Panc1 (cell line): ENCODE results near the gene AGBL1. TPM values are rescaled to one million over a fixed set of nuclear protein-coding genes. Genes with fewer than 3 reads are reported as not detected.

Experiments
- ATAC-seq: fragments of 200-7000 bp; cut with Tn5 transposase; 2 replicates; pipeline ENCODE4 v1.9.1; 2020; ENCODE audit warnings: mild to moderate bottlenecking, moderate library complexity
- BruUV-seq: library from RNA; stranded (reverse); fragments of 400-500 nt; replicated peaks from 2 replicates; lab custom pipeline; 2021; lab: Mats Ljungman, UMichigan
- CTCF ChIA-PET: fragments of 300-600 bp; sonication (Branson Sonifier 250); formaldehyde crosslinking; loops from one replicate; lab custom pipeline; 2022; ENCODE audit warnings: antibody characterized with exemption; lab: Charles Lee
- POLR2A ChIA-PET: fragments of 300-600 bp; sonication (Branson Sonifier 250); formaldehyde crosslinking; loops from one replicate; lab custom pipeline; 2022; ENCODE audit warnings: antibody characterized with exemption; lab: Charles Lee
- DNase-seq: peaks from one replicate; pipeline ENCODE4 v3.0.0-alpha.2; 2010; ENCODE audit warnings: low read depth, low spot score
- H3K27ac ChIP-seq: 2 replicates; pipeline ENCODE4 v1.5.1; 2011; ENCODE audit warnings: mild to moderate bottlenecking, low read length, inconsistent platforms
- H3K27me3 ChIP-seq: fragments of 200-500 bp; sonication (Bioruptor generic); 2 replicates; pipeline ENCODE4 v1.6.0; 2014; ENCODE audit warnings: low read length, inconsistent platforms; ENCODE audit not compliant: control insufficient read depth, insufficient read depth
- H3K36me3 ChIP-seq: fragments of 200-500 bp; sonication (Bioruptor generic); 2 replicates; pipeline ENCODE4 v1.5.1; 2014; ENCODE audit warnings: inconsistent platforms, mild to moderate bottlenecking, low read length, moderate library complexity; ENCODE audit not compliant: control insufficient read depth, insufficient read depth
- H3K4me1 ChIP-seq: 2 replicates; pipeline ENCODE4 v1.5.1; 2011; ENCODE audit warnings: inconsistent platforms, mild to moderate bottlenecking, low read length, moderate library complexity; ENCODE audit not compliant: control insufficient read depth, insufficient read depth
- H3K4me3 ChIP-seq, 2 experiments: 2 replicates each; pipeline ENCODE4 v1.5.1; 2011 to 2012; ENCODE audit warnings: low read depth in 2 of 2, low read length in 2 of 2, mild to moderate bottlenecking in 2 of 2, inconsistent platforms in 1 of 2, moderate library complexity in 1 of 2
- H3K9me3 ChIP-seq: fragments of 200-500 bp; sonication (Bioruptor generic); 2 replicates; pipeline ENCODE4 v1.5.1; 2014; ENCODE audit warnings: low read depth, mild to moderate bottlenecking, inconsistent platforms, low read length, moderate library complexity; ENCODE audit not compliant: control insufficient read depth, insufficient read depth
- POLR2AphosphoS5 ChIP-seq: IDR thresholded peaks from 2 replicates; pipeline ENCODE4 v1.6.1; 2012; ENCODE audit warnings: mild to moderate bottlenecking, low read depth, low read length, moderate library complexity
- SIN3A ChIP-seq: IDR thresholded peaks from 2 replicates; pipeline ENCODE4 v1.6.1; 2012; ENCODE audit warnings: low read depth, mild to moderate bottlenecking, low read length, moderate library complexity, borderline replicate concordance; ENCODE audit not compliant: insufficient read depth
- TCF7L2 ChIP-seq: IDR thresholded peaks from 2 replicates; pipeline ENCODE4 v1.6.1; 2011; ENCODE audit warnings: mild to moderate bottlenecking, low read depth, low read length, inconsistent platforms
- in situ Hi-C: cut with HindIII; loops from 2 replicates; pipeline ENCODE4 v1.10.0; 2016; ENCODE audit warnings: low sequenced_read_pairs, low pct_unique_long_range_greater_than_20kb
- intact Hi-C: fragments of 100-400 bp; cut with micrococcal nuclease; formaldehyde crosslinking; loops from one replicate; pipeline ENCODE4 v1.10.0; 2022; ENCODE audit not compliant: unreplicated experiment
- total RNA-seq: library from RNA; stranded (reverse); gene quantifications from one replicate; pipeline ENCODE4 v1.2.1, GENCODE V29; 2021; ENCODE audit not compliant: unreplicated experiment
- TF ChIP-seq, protein P1 (sequence below), 2 experiments: IDR thresholded peaks; 2 replicates each; pipeline ENCODE4 v1.6.1; 2011 to 2012; ENCODE audit warnings: low read depth in 2 of 2, control low read depth in 1 of 2, low read length in 1 of 2, mild to moderate bottlenecking in 1 of 2, moderate library complexity in 1 of 2; ENCODE audit not compliant: insufficient read depth in 1 of 2
- TF ChIP-seq, protein P2 (sequence below): fragments of 450-650 bp; IDR thresholded peaks from 2 replicates; pipeline ENCODE4 v1.5.1; 2017; ENCODE audit warnings: mild to moderate bottlenecking

The AGBL1 gene
- total RNA-seq, 1 experiment from 2014 or later = not detected

DNA sequence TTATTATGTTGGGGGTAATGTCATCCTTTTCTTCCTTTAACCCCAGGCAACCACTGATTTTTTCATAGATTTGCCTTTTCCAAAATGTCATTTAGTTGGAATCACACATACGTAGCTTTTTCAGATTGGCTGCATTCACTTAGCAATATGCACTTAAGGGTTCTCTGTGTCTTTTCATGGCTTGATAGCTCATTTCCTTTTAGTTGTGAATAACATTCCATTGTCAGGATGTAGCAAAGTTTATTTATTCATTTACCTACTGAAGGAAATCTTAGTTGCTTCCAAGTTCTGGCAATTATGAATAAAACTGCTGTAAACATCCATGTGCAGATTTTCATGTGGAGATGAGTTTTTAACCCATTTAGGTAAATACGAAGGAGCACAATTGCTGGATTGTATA lies 125.4 kb downstream of the AGBL1 start:
- intact Hi-C loops = no loop called here
- POLR2A ChIA-PET = no interaction called here
- Histone ChIP-seq H3K4me1 (no peaks in the 10 kb centered on the region), H3K27me3 (no peaks in the 10 kb centered on the region), H3K27ac (no peak overlapping the region), H3K4me3 (no peak overlapping the region), H3K36me3 (no peaks in the 10 kb centered on the region), H3K9me3 (no peaks in the 10 kb centered on the region)
- no TSS peak for BruUV-seq
- ATAC-seq = no peak
- in situ Hi-C loops = no loop called here
- CTCF ChIA-PET = no interaction called here
- TF ChIP-seq SIN3A = no peak
- no peak for TF ChIP-seq TCF7L2
- TF ChIP-seq, protein P1, sequence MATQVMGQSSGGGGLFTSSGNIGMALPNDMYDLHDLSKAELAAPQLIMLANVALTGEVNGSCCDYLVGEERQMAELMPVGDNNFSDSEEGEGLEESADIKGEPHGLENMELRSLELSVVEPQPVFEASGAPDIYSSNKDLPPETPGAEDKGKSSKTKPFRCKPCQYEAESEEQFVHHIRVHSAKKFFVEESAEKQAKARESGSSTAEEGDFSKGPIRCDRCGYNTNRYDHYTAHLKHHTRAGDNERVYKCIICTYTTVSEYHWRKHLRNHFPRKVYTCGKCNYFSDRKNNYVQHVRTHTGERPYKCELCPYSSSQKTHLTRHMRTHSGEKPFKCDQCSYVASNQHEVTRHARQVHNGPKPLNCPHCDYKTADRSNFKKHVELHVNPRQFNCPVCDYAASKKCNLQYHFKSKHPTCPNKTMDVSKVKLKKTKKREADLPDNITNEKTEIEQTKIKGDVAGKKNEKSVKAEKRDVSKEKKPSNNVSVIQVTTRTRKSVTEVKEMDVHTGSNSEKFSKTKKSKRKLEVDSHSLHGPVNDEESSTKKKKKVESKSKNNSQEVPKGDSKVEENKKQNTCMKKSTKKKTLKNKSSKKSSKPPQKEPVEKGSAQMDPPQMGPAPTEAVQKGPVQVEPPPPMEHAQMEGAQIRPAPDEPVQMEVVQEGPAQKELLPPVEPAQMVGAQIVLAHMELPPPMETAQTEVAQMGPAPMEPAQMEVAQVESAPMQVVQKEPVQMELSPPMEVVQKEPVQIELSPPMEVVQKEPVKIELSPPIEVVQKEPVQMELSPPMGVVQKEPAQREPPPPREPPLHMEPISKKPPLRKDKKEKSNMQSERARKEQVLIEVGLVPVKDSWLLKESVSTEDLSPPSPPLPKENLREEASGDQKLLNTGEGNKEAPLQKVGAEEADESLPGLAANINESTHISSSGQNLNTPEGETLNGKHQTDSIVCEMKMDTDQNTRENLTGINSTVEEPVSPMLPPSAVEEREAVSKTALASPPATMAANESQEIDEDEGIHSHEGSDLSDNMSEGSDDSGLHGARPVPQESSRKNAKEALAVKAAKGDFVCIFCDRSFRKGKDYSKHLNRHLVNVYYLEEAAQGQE (IDR thresholded peaks at IDR 0.05; ENCODE audit: insufficient read depth in 1 of 2, low read depth in 2 of 2, low read length in 1 of 2) = no peak
- TF ChIP-seq, protein P2, sequence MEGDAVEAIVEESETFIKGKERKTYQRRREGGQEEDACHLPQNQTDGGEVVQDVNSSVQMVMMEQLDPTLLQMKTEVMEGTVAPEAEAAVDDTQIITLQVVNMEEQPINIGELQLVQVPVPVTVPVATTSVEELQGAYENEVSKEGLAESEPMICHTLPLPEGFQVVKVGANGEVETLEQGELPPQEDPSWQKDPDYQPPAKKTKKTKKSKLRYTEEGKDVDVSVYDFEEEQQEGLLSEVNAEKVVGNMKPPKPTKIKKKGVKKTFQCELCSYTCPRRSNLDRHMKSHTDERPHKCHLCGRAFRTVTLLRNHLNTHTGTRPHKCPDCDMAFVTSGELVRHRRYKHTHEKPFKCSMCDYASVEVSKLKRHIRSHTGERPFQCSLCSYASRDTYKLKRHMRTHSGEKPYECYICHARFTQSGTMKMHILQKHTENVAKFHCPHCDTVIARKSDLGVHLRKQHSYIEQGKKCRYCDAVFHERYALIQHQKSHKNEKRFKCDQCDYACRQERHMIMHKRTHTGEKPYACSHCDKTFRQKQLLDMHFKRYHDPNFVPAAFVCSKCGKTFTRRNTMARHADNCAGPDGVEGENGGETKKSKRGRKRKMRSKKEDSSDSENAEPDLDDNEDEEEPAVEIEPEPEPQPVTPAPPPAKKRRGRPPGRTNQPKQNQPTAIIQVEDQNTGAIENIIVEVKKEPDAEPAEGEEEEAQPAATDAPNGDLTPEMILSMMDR = no peak
- TF ChIP-seq POLR2AphosphoS5 = no peak
- DNase-seq = no peak

DNA sequence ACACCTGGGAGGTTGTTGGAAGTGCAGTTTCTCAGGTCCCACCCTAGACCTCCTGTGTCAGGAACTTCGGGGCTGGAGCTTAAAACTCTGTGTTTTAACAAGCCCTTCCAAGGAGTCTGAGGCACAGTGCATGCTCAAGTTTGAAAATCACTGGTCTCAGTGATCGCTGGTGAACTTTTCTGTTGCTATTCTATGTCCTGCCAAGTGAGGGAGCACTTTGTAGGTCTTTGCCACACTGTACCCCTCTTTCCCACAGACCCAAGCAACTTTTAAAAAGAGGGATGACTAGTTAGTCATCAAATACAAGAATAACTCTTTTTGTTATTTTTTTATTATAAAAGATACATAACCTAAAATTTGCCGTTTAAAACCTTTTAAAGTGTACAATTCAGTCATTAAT lies 133.7 kb downstream of the AGBL1 start:
- no peak overlapping the region for H3K27ac ChIP-seq
- no peaks in the 10 kb centered on the region for H3K9me3 ChIP-seq
- H3K4me1 ChIP-seq = no peaks in the 10 kb centered on the region; the same call in 1 of the 2 replicates
- ATAC-seq (no peak), DNase-seq (no peak)
- intact Hi-C loops (no loop called here), in situ Hi-C loops (no loop called here)
- CTCF ChIA-PET = no interaction called here
- no peaks in the 10 kb centered on the region for H3K36me3 ChIP-seq
- no TSS peak for BruUV-seq
- POLR2A ChIA-PET = no interaction called here
- no peak overlapping the region for H3K4me3 ChIP-seq
- no peak for TF ChIP-seq POLR2AphosphoS5
- TF ChIP-seq, protein P2 = peak; percentile 33
- no peaks in the 10 kb centered on the region for H3K27me3 ChIP-seq

DNA sequence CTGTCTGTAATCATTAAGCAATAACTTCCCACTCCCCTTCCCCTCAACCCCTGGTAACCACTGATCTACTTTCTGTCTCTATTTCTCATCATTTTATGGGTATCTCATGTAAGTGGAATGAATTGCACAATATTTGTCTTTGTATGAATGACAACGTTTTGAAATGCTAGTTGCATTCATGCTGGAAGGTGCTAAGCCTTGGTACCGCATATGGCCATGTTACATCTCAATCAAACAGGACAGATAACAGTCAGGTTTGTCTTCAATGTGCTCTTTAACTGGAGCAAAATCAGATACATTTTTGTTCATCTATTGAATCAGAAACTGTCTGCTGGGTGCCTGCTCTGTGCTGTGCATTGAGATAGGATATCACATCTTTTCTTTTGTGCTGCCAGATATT lies 134.2 kb downstream of the AGBL1 start:
- TF ChIP-seq SIN3A (no peak), TCF7L2 (no peak), POLR2AphosphoS5 (no peak)
- TF ChIP-seq, protein P1 (IDR thresholded peaks at IDR 0.05; ENCODE audit: insufficient read depth in 1 of 2, low read depth in 2 of 2, low read length in 1 of 2) = no peak
- TF ChIP-seq, protein P2 = no peak
- ATAC-seq (no peak), DNase-seq (no peak)
- H3K27me3 ChIP-seq = no peaks in the 10 kb centered on the region
- no peaks in the 10 kb centered on the region for H3K9me3 ChIP-seq
- ChIA-PET POLR2A (no interaction called here), CTCF (no interaction called here)
- no peak overlapping the region for H3K27ac ChIP-seq
- intact Hi-C loops (no loop called here), in situ Hi-C loops (no loop called here)
- no peaks in the 10 kb centered on the region; the same call in 1 of the 2 replicates for H3K4me1 ChIP-seq
- H3K4me3 ChIP-seq = no peak overlapping the region
- H3K36me3 ChIP-seq = no peaks in the 10 kb centered on the region
- BruUV-seq = no TSS peak
